ENCODE results near the gene TSPYL4. TPM values are rescaled to one million over a fixed set of nuclear protein-coding genes. Genes with fewer than 3 reads are reported as not detected.

Gene TSPYL4
- total and polyA plus RNA-seq, 5 donors = 21.4 to 43.6 (median 41.2) TPM

GRCh38 chr6:116223355-116223754 is 30.5 kb downstream of the TSPYL4 start:
- H3K4me1 ChIP-seq (ENCODE audit: control insufficient read depth, insufficient read depth, low read length) = peaks cover 3% of the 10 kb centered on the region
- no peaks in the 10 kb centered on the region for H3K9me3 ChIP-seq (ENCODE audit: control insufficient read depth, low read length)
- H3K4me3 ChIP-seq (ENCODE audit: low read length) = no peak overlapping the region
- DNase-seq (no peak), ATAC-seq (no peak)
- H3K27me3 ChIP-seq (ENCODE audit: control insufficient read depth, insufficient read depth) = no peaks in the 10 kb centered on the region
- no peak overlapping the region for H3K27ac ChIP-seq (ENCODE audit: low read length)
- 85% methylated on average over 3 of the region's 3 CpGs for WGBS
- intact Hi-C loops (cut with DNase I) = no loop called here

GRCh38 chr6:116221911-116222310 is 32.0 kb downstream of the TSPYL4 start:
- H3K4me1 ChIP-seq (ENCODE audit: control insufficient read depth, insufficient read depth, low read length) = peaks cover 3% of the 10 kb centered on the region
- no peak overlapping the region for H3K27ac ChIP-seq (ENCODE audit: low read length)
- ATAC-seq (no peak), DNase-seq (no peak)
- WGBS = 96% methylated on average over 2 of the region's 2 CpGs
- H3K4me3 ChIP-seq (ENCODE audit: low read length) = no peak overlapping the region
- H3K9me3 ChIP-seq (ENCODE audit: control insufficient read depth, low read length) = no peaks in the 10 kb centered on the region
- H3K27me3 ChIP-seq (ENCODE audit: control insufficient read depth, insufficient read depth) = no peaks in the 10 kb centered on the region
- intact Hi-C loops (cut with DNase I) = no loop called here

- ATAC-seq (no peak), DNase-seq (no peak)
- Histone ChIP-seq H3K9me3 (ENCODE audit: control insufficient read depth, low read length) (no peaks in the 10 kb centered on the region), H3K4me1 (ENCODE audit: control insufficient read depth, insufficient read depth, low read length) (peaks cover 3% of the 10 kb centered on the region), H3K4me3 (ENCODE audit: low read length) (no peak overlapping the region), H3K27me3 (ENCODE audit: control insufficient read depth, insufficient read depth) (no peaks in the 10 kb centered on the region), H3K27ac (ENCODE audit: low read length) (no peak overlapping the region)
- WGBS = 62% methylated on average over 3 of the region's 3 CpGs
- intact Hi-C loops (cut with DNase I) = no loop called here
Measured at GRCh38 chr6:116221067-116221466, 32.8 kb downstream of the TSPYL4 start.

DNA sequence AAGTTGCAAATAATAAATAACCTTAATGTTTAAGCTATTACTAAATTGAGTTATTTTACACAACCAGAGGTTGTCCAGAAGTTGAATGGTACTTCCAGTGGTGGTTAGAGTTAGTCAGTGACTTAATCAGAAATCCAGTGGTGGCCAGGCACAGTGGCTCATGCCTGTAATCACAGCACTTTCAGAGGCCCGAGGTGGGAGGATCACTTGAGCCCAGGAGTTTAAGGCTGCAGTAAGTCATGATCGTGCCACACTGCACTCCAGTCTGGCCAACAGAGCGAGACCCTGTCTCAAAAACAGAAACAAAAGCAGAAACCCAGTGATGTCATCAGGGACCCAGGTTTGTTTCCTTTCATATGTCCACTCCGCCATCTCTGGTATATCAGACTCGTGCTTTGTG is 35.0 kb downstream of the TSPYL4 start:
- WGBS = 88% methylated on average over 5 of the region's 5 CpGs
- no peaks in the 10 kb centered on the region for H3K9me3 ChIP-seq (ENCODE audit: control insufficient read depth, low read length)
- intact Hi-C loops (cut with DNase I) = loop anchor here in 1 of 4 donors (5.0 kb wide), 1 partner anchor 43 kb away; no protein-coding TSS in a partner anchor

GRCh38 chr6:116218172-116218633 is 35.7 kb downstream of the TSPYL4 start:
- DNase-seq = no peak
- intact Hi-C loops (cut with DNase I) = loop anchor here in 1 of 4 donors (5.0 kb wide), 1 partner anchor 44 kb away; no protein-coding TSS in a partner anchor
- Histone ChIP-seq H3K9me3 (ENCODE audit: control insufficient read depth, low read length) (no peaks in the 10 kb centered on the region), H3K27ac (ENCODE audit: low read length) (no peak overlapping the region), H3K4me1 (ENCODE audit: control insufficient read depth, insufficient read depth, low read length) (peaks cover 3% of the 10 kb centered on the region), H3K27me3 (ENCODE audit: control insufficient read depth, insufficient read depth) (no peaks in the 10 kb centered on the region), H3K4me3 (ENCODE audit: low read length) (no peak overlapping the region)
- ATAC-seq = no peak
- 38% methylated on average over 3 of the region's 3 CpGs for WGBS

More for the DNA sequence above, 35.0 kb downstream of the TSPYL4 start:
- H3K27me3 ChIP-seq (ENCODE audit: control insufficient read depth, insufficient read depth) = no peaks in the 10 kb centered on the region
- peaks cover 3% of the 10 kb centered on the region for H3K4me1 ChIP-seq (ENCODE audit: control insufficient read depth, insufficient read depth, low read length)
- ATAC-seq (no peak), DNase-seq (no peak)
- H3K4me3 ChIP-seq (ENCODE audit: low read length) = no peak overlapping the region
- H3K27ac ChIP-seq (ENCODE audit: low read length) = no peak overlapping the region

DNA sequence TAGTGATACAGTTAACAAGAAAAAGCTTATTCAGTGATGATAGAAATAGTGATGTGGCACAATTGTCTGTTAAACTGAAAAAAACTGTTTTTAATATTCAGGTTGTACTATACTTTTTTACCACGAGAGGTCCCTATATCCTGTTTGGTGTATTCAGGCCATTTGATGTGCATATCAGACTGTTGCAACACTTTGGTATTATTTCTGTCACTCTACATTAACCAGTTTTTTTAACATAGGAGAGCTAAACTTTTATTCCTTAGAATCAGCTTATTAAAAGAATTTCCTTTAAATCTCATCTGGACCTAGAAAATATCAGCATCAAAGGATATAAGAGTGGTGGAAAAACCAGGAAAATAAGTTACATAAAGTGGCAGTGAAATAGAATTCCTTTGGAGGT is 36.8 kb downstream of the TSPYL4 start:
- ATAC-seq = peak; percentile 55 to 61
- DNase-seq = no peak
- no peak overlapping the region for H3K4me3 ChIP-seq (ENCODE audit: low read length)
- H3K9me3 ChIP-seq (ENCODE audit: control insufficient read depth, low read length) = no peaks in the 10 kb centered on the region
- peaks cover 3% of the 10 kb centered on the region for H3K4me1 ChIP-seq (ENCODE audit: control insufficient read depth, insufficient read depth, low read length)
- WGBS = 3% methylated on average over 1 of the region's 1 CpG
- intact Hi-C loops (cut with DNase I) = loop anchor here in 1 of 4 donors (5.0 kb wide), 1 partner anchor 45 kb away; no protein-coding TSS in a partner anchor
- no peak overlapping the region for H3K27ac ChIP-seq (ENCODE audit: low read length)
- H3K27me3 ChIP-seq (ENCODE audit: control insufficient read depth, insufficient read depth) = no peaks in the 10 kb centered on the region

DNA sequence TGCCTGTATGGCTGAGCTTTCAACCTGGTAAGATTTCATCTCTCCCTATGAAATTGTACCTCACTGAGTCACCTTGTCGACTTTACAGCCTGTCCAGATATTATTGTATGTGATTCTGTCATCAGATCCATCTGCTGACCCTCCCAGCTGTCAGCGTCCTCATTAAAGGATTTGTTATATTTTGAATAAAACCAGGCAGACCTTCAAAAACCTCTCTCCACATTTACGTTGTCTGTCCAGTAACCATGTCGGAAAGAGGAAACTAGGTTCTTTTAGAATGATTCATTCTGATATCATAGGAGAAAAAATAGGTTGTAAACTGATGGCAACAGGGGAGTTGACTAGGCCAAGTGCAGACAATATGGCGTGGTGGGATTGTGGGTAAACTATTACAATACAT is 38.5 kb downstream of the TSPYL4 start:
- Histone ChIP-seq H3K4me1 (ENCODE audit: control insufficient read depth, insufficient read depth, low read length) (peaks cover 5% of the 10 kb centered on the region), H3K27me3 (ENCODE audit: control insufficient read depth, insufficient read depth) (no peaks in the 10 kb centered on the region), H3K9me3 (ENCODE audit: control insufficient read depth, low read length) (no peaks in the 10 kb centered on the region), H3K27ac (ENCODE audit: low read length) (no peak overlapping the region), H3K4me3 (ENCODE audit: low read length) (no peak overlapping the region)
- DNase-seq (no peak), ATAC-seq (no peak)
- intact Hi-C loops (cut with DNase I) = loop anchor here in 1 of 4 donors (5.0 kb wide), 1 partner anchor 47 kb away; no protein-coding TSS in a partner anchor
- WGBS = 86% methylated on average over 5 of the region's 5 CpGs

GRCh38 chr6:116214681-116215080 is 39.2 kb downstream of the TSPYL4 start:
- ATAC-seq (no peak), DNase-seq (no peak)
- intact Hi-C loops (cut with DNase I) = loop anchor here in 1 of 4 donors (5.0 kb wide), 1 partner anchor 48 kb away; no protein-coding TSS in a partner anchor
- H3K4me3 ChIP-seq (ENCODE audit: low read length) = no peak overlapping the region
- H3K9me3 ChIP-seq (ENCODE audit: control insufficient read depth, low read length) = no peaks in the 10 kb centered on the region
- H3K4me1 ChIP-seq (ENCODE audit: control insufficient read depth, insufficient read depth, low read length) = peaks cover 3% of the 10 kb centered on the region
- H3K27ac ChIP-seq (ENCODE audit: low read length) = no peak overlapping the region
- H3K27me3 ChIP-seq (ENCODE audit: control insufficient read depth, insufficient read depth) = no peaks in the 10 kb centered on the region
- WGBS = 84% methylated on average over 1 of the region's 1 CpG

GRCh38 chr6:116210750-116211425 is 43.0 kb downstream of the TSPYL4 start:
- WGBS = 44% methylated on average over 3 of the region's 3 CpGs
- H3K4me1 ChIP-seq (ENCODE audit: control insufficient read depth, insufficient read depth, low read length) = peaks cover 3% of the 10 kb centered on the region
- no peak overlapping the region for H3K4me3 ChIP-seq (ENCODE audit: low read length)
- intact Hi-C loops (cut with DNase I) = no loop called here
- no peaks in the 10 kb centered on the region for H3K27me3 ChIP-seq (ENCODE audit: control insufficient read depth, insufficient read depth)
- DNase-seq = peak; percentile 49 to 65 (median 55)
- ATAC-seq = peak; percentile 70 to 83
- H3K27ac ChIP-seq (ENCODE audit: low read length) = peak overlapping the region; percentile 68
- no peaks in the 10 kb centered on the region for H3K9me3 ChIP-seq (ENCODE audit: control insufficient read depth, low read length)

DNA sequence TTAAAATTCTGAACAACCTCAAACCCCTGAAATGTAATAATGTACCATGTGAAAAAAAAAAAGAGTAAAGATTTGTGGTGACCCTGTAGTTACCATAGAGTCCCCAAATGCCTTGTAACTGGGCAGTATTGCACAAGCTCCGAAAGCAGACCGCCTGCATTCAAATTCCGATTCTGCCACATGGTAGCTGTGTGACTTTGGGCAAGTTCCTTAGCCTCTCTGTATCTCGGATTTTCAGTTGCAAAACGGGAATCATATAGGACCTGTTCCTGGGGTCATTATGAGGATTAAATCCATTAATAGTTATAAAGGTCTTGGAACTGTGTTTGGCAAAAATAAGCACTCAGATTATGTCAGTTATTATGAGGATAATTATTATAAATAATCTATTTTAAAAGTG is 43.6 kb downstream of the TSPYL4 start:
- Histone ChIP-seq H3K27ac (ENCODE audit: low read length) (no peak overlapping the region), H3K4me1 (ENCODE audit: control insufficient read depth, insufficient read depth, low read length) (peaks cover 3% of the 10 kb centered on the region), H3K27me3 (ENCODE audit: control insufficient read depth, insufficient read depth) (no peaks in the 10 kb centered on the region), H3K9me3 (ENCODE audit: control insufficient read depth, low read length) (no peaks in the 10 kb centered on the region), H3K4me3 (ENCODE audit: low read length) (no peak overlapping the region)
- 91% methylated on average over 5 of the region's 5 CpGs for WGBS
- intact Hi-C loops (cut with DNase I) = no loop called here
- no peak for ATAC-seq
- DNase-seq = no peak

DNA sequence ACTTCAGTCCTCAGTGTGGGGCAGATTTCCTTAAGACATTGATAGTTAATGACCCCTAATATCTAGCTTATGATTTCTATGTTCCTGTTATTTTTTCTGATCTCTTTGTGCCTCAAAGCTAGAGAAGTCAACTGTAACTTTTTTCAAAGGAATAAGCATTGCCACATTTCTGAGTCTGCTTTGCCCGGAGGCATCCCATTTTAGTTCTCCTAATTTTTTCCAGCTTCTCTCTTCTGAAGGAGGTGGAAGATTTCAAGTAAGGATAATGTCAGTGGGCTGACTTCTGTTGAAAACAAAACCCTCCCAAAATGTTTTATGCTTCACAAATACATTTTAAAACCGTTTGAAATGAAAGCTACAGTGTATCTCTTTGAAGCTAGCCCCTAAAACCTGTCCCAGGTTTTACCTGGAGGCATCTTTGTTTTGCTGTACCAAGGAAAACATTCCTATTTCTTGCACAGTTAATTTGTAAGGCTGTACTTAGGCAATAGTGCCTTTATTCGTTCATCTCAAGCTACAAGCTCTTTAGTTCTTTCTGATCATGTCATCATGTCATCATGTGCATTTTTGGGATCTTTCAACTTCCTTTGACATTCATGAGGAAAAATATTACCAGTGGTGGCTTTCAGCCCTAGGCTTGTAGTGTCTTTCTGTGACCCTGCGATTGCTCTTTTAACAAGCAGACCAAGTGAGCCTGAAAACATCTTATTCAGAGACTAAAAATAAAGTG is 45.7 kb downstream of the TSPYL4 start:
- 77% methylated on average over 4 of the region's 4 CpGs for WGBS
- DNase-seq (no peak), ATAC-seq (no peak)
- Histone ChIP-seq H3K9me3 (ENCODE audit: control insufficient read depth, low read length) (no peaks in the 10 kb centered on the region), H3K4me3 (ENCODE audit: low read length) (no peak overlapping the region), H3K4me1 (ENCODE audit: control insufficient read depth, insufficient read depth, low read length) (peaks cover 4% of the 10 kb centered on the region), H3K27ac (ENCODE audit: low read length) (no peak overlapping the region), H3K27me3 (ENCODE audit: control insufficient read depth, insufficient read depth) (no peaks in the 10 kb centered on the region)
- intact Hi-C loops (cut with DNase I) = no loop called here

All from right cardiac atrium (tissue), 5 donors.